ENCODE data around the gene ZBTB39.
"Not testable (repeated sequence)": the region's sequence is repeated elsewhere in the genome, so short reads cannot be mapped to it uniquely, and the experiment has no call there.

DNA sequence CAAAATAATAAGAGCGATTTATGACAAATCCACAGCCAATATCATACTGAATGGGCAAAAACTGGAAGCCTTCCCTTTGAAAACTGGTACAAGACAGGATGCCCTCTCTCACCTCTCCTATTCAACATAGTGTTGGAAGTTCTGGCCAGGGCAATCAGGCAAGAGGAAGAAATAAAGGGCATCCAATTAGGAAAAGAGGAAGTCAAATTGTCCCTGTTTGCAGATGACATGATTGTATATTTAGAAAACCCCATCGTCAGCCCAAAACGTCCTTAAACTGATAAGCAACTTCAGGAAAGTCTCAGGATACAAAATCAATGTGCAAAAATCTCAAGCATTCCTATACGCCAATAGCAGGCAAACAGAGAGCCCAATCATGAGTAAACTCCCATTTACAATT is 44.1 kb downstream of the ZBTB39 start:
- TF ChIP-seq, protein P1, sequence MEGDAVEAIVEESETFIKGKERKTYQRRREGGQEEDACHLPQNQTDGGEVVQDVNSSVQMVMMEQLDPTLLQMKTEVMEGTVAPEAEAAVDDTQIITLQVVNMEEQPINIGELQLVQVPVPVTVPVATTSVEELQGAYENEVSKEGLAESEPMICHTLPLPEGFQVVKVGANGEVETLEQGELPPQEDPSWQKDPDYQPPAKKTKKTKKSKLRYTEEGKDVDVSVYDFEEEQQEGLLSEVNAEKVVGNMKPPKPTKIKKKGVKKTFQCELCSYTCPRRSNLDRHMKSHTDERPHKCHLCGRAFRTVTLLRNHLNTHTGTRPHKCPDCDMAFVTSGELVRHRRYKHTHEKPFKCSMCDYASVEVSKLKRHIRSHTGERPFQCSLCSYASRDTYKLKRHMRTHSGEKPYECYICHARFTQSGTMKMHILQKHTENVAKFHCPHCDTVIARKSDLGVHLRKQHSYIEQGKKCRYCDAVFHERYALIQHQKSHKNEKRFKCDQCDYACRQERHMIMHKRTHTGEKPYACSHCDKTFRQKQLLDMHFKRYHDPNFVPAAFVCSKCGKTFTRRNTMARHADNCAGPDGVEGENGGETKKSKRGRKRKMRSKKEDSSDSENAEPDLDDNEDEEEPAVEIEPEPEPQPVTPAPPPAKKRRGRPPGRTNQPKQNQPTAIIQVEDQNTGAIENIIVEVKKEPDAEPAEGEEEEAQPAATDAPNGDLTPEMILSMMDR (IDR thresholded peaks at IDR 0.05), result not testable (repeated sequence)
- not testable (repeated sequence) for TF ChIP-seq EP300, POLR2AphosphoS5 (IDR thresholded peaks at IDR 0.05)

Measured in gastroesophageal sphincter (tissue), 3 donors.